Mesenchymal stem cell (in vitro differentiated cells and primary cell): ENCODE results near the gene REX1BD.

Source experiments
- DNase-seq: peaks from one replicate; pipeline ENCODE4 v3.0.0-alpha.2; 2013
- H2AFZ ChIP-seq: one replicate; pipeline ENCODE4 v1.6.1; 2013; ENCODE audit warnings: low read depth, mild to moderate bottlenecking, control low read depth, inconsistent platforms, low read length, moderate library complexity
- H2AK5ac ChIP-seq: 2 replicates; pipeline ENCODE4 v1.6.1; 2013; ENCODE audit warnings: low read length, moderate library complexity, mild to moderate bottlenecking, inconsistent platforms; ENCODE audit not compliant: severe bottlenecking
- H2BK120ac ChIP-seq: one replicate; pipeline ENCODE4 v1.6.1; 2013; ENCODE audit warnings: low read depth, mild to moderate bottlenecking, inconsistent platforms, low read length, moderate library complexity
- H2BK12ac ChIP-seq, 2 experiments: one replicate each; pipeline ENCODE4 v1.6.1; 2013; ENCODE audit warnings: inconsistent platforms in 2 of 2, low read length in 2 of 2, mild to moderate bottlenecking in 2 of 2, moderate library complexity in 2 of 2, control low read depth in 1 of 2
- H2BK15ac ChIP-seq: one replicate; pipeline ENCODE4 v1.6.1; 2013; ENCODE audit warnings: mild to moderate bottlenecking, low read depth, inconsistent platforms; ENCODE audit not compliant: poor library complexity, severe bottlenecking
- H2BK5ac ChIP-seq: 2 replicates; pipeline ENCODE4 v1.6.1; 2013; ENCODE audit warnings: low read depth, mild to moderate bottlenecking, low read length, control low read depth, inconsistent platforms; ENCODE audit not compliant: poor library complexity, severe bottlenecking
- H3K14ac ChIP-seq, 2 experiments: one replicate each; pipeline ENCODE4 v1.6.1; 2013; ENCODE audit warnings: inconsistent platforms in 2 of 2, low read length in 2 of 2, control low read depth in 1 of 2, mild to moderate bottlenecking in 1 of 2, moderate library complexity in 1 of 2
- H3K18ac ChIP-seq, 2 experiments: one replicate each; pipeline ENCODE4 v1.6.1; 2013; ENCODE audit warnings: inconsistent platforms in 2 of 2, low read length in 2 of 2, control low read depth in 1 of 2, low read depth in 1 of 2, mild to moderate bottlenecking in 1 of 2
- H3K23ac ChIP-seq, 2 experiments: one replicate each; pipeline ENCODE4 v1.6.1; 2013; ENCODE audit warnings: inconsistent platforms in 2 of 2, low read length in 2 of 2, mild to moderate bottlenecking in 2 of 2, moderate library complexity in 2 of 2, control low read depth in 1 of 2
- H3K27ac ChIP-seq: 2 replicates; pipeline ENCODE4 v1.5.1; 2013; ENCODE audit warnings: mild to moderate bottlenecking, moderate library complexity, low read length, control low read depth, inconsistent platforms; ENCODE audit not compliant: poor library complexity, severe bottlenecking
- H3K27me3 ChIP-seq, 2 experiments: 2 replicates each; pipeline versions ENCODE4 v1.6.1 to v1.7.0; 2013; ENCODE audit warnings: low read length in 2 of 2, mild to moderate bottlenecking in 2 of 2, moderate library complexity in 2 of 2, control low read depth in 1 of 2, inconsistent platforms in 1 of 2; ENCODE audit not compliant: control insufficient read depth in 1 of 2, insufficient read depth in 1 of 2
- H3K36me3 ChIP-seq, 2 experiments: 2 replicates each; pipeline versions ENCODE4 v1.6.1 to v1.7.0; 2013; ENCODE audit warnings: low read length in 2 of 2, control low read depth in 1 of 2, inconsistent platforms in 1 of 2, low read depth in 1 of 2, mild to moderate bottlenecking in 1 of 2; ENCODE audit not compliant: insufficient read depth in 2 of 2, control insufficient read depth in 1 of 2
- H3K4ac ChIP-seq, 2 experiments: one replicate each; pipeline ENCODE4 v1.6.1; 2013; ENCODE audit warnings: inconsistent platforms in 2 of 2, low read length in 2 of 2, mild to moderate bottlenecking in 2 of 2, moderate library complexity in 2 of 2, control low read depth in 1 of 2, low read depth in 1 of 2
- H3K4me1 ChIP-seq: 2 replicates; pipeline ENCODE4 v1.6.1; 2013; ENCODE audit warnings: low read depth, low read length, control low read depth; ENCODE audit not compliant: control insufficient read depth, insufficient read depth
- H3K4me2 ChIP-seq: 2 replicates; pipeline ENCODE4 v1.6.1; 2013; ENCODE audit warnings: low read length, mild to moderate bottlenecking, inconsistent platforms; ENCODE audit not compliant: poor library complexity, severe bottlenecking
- H3K4me3 ChIP-seq, 2 experiments: 2 replicates each; pipeline versions ENCODE4 v1.5.1 to v1.7.0; 2013; ENCODE audit warnings: low read length in 2 of 2, mild to moderate bottlenecking in 2 of 2, control low read depth in 1 of 2, low read depth in 1 of 2; ENCODE audit not compliant: insufficient read depth in 1 of 2
- H3K79me1 ChIP-seq: replicated peaks from 2 replicates; pipeline ENCODE4 v1.6.1; 2013; ENCODE audit warnings: mild to moderate bottlenecking, control low read depth, low read length, inconsistent platforms; ENCODE audit not compliant: poor library complexity, severe bottlenecking
- H3K9ac ChIP-seq: 2 replicates; pipeline ENCODE4 v1.7.0; 2013; ENCODE audit warnings: mild to moderate bottlenecking, low read length, moderate library complexity
- H3K9me3 ChIP-seq: 2 replicates; pipeline ENCODE4 v1.7.0; 2013; ENCODE audit warnings: mild to moderate bottlenecking, low read length; ENCODE audit not compliant: control insufficient read depth
- H4K8ac ChIP-seq: one replicate; pipeline ENCODE4 v1.6.1; 2013; ENCODE audit warnings: inconsistent platforms, mild to moderate bottlenecking, low read length, moderate library complexity
- H4K91ac ChIP-seq: one replicate; pipeline ENCODE4 v1.6.1; 2013; ENCODE audit warnings: mild to moderate bottlenecking, low read length, inconsistent platforms
- WGBS: methylation state at CpG from one replicate; pipeline ENCODE4 v1.1.7; 2013; ENCODE audit warnings: mixed read lengths; 5-methylcytosine and 5-hydroxymethylcytosine counted together

Gene REX1BD

GRCh38 chr19:18634612-18635297, 46.2 kb downstream of the REX1BD start:
- Histone ChIP-seq H3K4me3 (no peak overlapping the region), H3K23ac (no peak overlapping the region), H2AFZ (no peak overlapping the region), H3K36me3 (no peaks in the 10 kb centered on the region), H2BK15ac (no peak overlapping the region), H3K4me2 (no peak overlapping the region), H2BK12ac (no peak overlapping the region), H2BK5ac (no peak overlapping the region), H2AK5ac (no peak overlapping the region), H2BK120ac (no peak overlapping the region), H3K9me3 (no peaks in the 10 kb centered on the region), H3K14ac (peak overlapping the region in 1 of 2 experiments; percentile 18), H4K91ac (no peak overlapping the region), H3K4me1 (peaks cover 17% of the 10 kb centered on the region), H4K8ac (no peak overlapping the region), H3K79me1 (peaks cover 10% of the 10 kb centered on the region), H3K9ac (no peak overlapping the region), H3K18ac (no peak overlapping the region), H3K27ac (no peak overlapping the region), H3K27me3 (peaks cover 4 to 6% of the 10 kb centered on the region in 2 experiments), H3K4ac (no peak overlapping the region)
- no peak for DNase-seq
- 88% methylated on average over 11 of the region's 12 CpGs for WGBS

- 6% methylated on average over 4 of the region's 6 CpGs for WGBS
- peaks cover 0 to 5% of the 10 kb centered on the region in 2 experiments for H3K27me3 ChIP-seq
- H3K23ac ChIP-seq = no peak overlapping the region
- no peak for DNase-seq
- H2BK5ac ChIP-seq = no peak overlapping the region
- H2BK120ac ChIP-seq = no peak overlapping the region
- H3K18ac ChIP-seq = no peak overlapping the region
- H3K4me2 ChIP-seq = no peak overlapping the region
- no peak overlapping the region for H3K4ac ChIP-seq
- no peaks in the 10 kb centered on the region for H3K36me3 ChIP-seq
- H3K9ac ChIP-seq = no peak overlapping the region
- no peak overlapping the region for H4K8ac ChIP-seq
- peaks cover 17% of the 10 kb centered on the region for H3K4me1 ChIP-seq
- no peak overlapping the region for H2BK12ac ChIP-seq
- H3K4me3 ChIP-seq = no peak overlapping the region
- H3K79me1 ChIP-seq = peaks cover 10% of the 10 kb centered on the region
- no peak overlapping the region for H2AK5ac ChIP-seq
- H2BK15ac ChIP-seq = no peak overlapping the region
- H3K27ac ChIP-seq = no peak overlapping the region
- H3K9me3 ChIP-seq = no peaks in the 10 kb centered on the region
- no peak overlapping the region for H4K91ac ChIP-seq
- H2AFZ ChIP-seq = no peak overlapping the region
- no peak overlapping the region for H3K14ac ChIP-seq
Measured at GRCh38 chr19:18635831-18636182, 47.2 kb downstream of the REX1BD start.

DNA sequence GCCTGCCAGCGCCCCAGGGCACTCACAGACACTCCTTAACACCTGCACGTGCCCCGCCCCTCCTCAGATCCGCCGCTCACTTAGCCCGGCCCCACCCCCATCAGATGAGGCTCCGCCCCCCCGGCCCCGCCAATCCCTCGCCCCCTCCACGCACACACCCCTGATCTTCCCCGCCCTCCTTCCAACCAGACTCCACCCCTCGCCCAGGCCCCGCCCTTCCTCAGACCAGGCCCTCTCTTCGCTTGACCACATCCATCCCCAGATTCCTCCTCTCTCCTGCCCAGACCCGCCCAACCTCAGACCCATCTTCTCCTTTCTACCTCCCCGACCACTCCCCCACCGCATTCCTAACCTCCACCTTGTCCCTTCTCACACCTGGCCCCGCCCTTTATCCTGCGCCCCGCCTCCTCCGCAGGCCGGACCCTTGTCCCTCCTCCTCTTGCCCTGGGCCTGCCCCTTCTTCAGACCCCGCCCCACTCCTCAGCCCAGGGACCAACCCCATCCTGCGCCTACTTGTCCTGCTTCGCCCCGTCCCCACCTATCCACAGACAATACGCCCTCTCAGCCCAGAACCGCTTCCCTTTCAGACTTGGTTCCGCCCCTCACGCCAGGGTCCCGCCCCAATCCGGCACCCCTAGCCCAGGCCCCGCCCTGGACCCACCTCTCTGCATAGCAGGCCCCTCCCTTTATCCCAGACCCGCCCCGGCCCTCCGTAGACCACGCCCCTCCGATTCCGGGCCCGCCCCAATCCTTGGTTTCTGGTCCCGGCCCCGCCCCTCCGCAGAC, 47.8 kb downstream of the REX1BD start:
- Histone ChIP-seq H4K91ac (peak overlapping the region; percentile 62), H2BK5ac (no peak overlapping the region), H3K14ac (no peak overlapping the region), H3K9ac (peak overlapping the region; percentile 41), H2BK120ac (peak overlapping the region; percentile 27), H3K79me1 (peaks cover 12% of the 10 kb centered on the region), H2BK12ac (peak overlapping the region; percentile 59 to 70), H3K18ac (peak overlapping the region; percentile 70 to 74), H2AK5ac (no peak overlapping the region), H3K9me3 (no peaks in the 10 kb centered on the region), H2BK15ac (peak overlapping the region; percentile 46), H3K4ac (no peak overlapping the region), H3K4me1 (peaks cover 17% of the 10 kb centered on the region), H3K23ac (no peak overlapping the region), H3K4me2 (peak overlapping the region; percentile 46), H2AFZ (no peak overlapping the region), H3K27me3 (peaks cover 0 to 5% of the 10 kb centered on the region in 2 experiments), H4K8ac (peak overlapping the region; percentile 45), H3K4me3 (peak overlapping the region; percentile 73 to 77), H3K36me3 (no peaks in the 10 kb centered on the region), H3K27ac (no peak overlapping the region)
- DNase-seq = peak; percentile 98
- 1% methylated on average over 43 of the region's 44 CpGs for WGBS

GRCh38 chr19:18636969-18637629, 48.5 kb downstream of the REX1BD start, which contains the start of gene KLHL26:
TSS of gene KLHL26 (plus strand) at chr19:18637028. CDS start at chr19:18637055, 27 bp downstream.
- no peaks in the 10 kb centered on the region for H3K9me3 ChIP-seq
- peak within 1 kb of the TSS; percentile 39 for H2BK120ac ChIP-seq
- H3K4me3 ChIP-seq = peak within 1 kb of the TSS; percentile 73 to 91
- peaks cover 0 to 5% of the 10 kb centered on the region in 2 experiments for H3K27me3 ChIP-seq
- H3K27ac ChIP-seq = no peak within 1 kb of the TSS
- H3K18ac ChIP-seq = peak within 1 kb of the TSS; percentile 74 to 83
- peak within 1 kb of the TSS; percentile 20 for H2AFZ ChIP-seq
- peak within 1 kb of the TSS; percentile 92 for H3K4me2 ChIP-seq
- peak within 1 kb of the TSS; percentile 62 for H2BK15ac ChIP-seq
- peaks cover 12% of the 10 kb centered on the region for H3K79me1 ChIP-seq
- peak within 1 kb of the TSS; percentile 94 for H4K8ac ChIP-seq
- peak within 1 kb of the TSS; percentile 59 to 70 for H2BK12ac ChIP-seq
- no peaks in the 10 kb centered on the region for H3K36me3 ChIP-seq
- peak within 1 kb of the TSS in 1 of 2 experiments; percentile 86 for H3K23ac ChIP-seq
- H3K4ac ChIP-seq = peak within 1 kb of the TSS; percentile 73 to 86
- H3K14ac ChIP-seq = peak within 1 kb of the TSS in 1 of 2 experiments; percentile 23
- H3K9ac ChIP-seq = peak within 1 kb of the TSS; percentile 90
- H2AK5ac ChIP-seq = no peak within 1 kb of the TSS
- peak within 1 kb of the TSS; percentile 62 for H4K91ac ChIP-seq
- 7% methylated on average over 47 of the region's 47 CpGs for WGBS
- peaks cover 17% of the 10 kb centered on the region for H3K4me1 ChIP-seq
- no peak within 1 kb of the TSS for H2BK5ac ChIP-seq
- DNase-seq = no peak
